Mesendoderm (in vitro differentiated cells): ENCODE data around the gene KIAA1328.

Experiments used
- DNase-seq: peaks from one replicate; pipeline ENCODE4 v3.0.0; 2013
- H2AK5ac ChIP-seq: 2 replicates; pipeline ENCODE4 v1.6.1; 2013; ENCODE audit warnings: low read length, inconsistent platforms
- H2BK120ac ChIP-seq: 2 replicates; pipeline ENCODE4 v1.6.1; 2013; ENCODE audit warnings: low read depth, mild to moderate bottlenecking, low read length, moderate library complexity, mixed read lengths
- H2BK15ac ChIP-seq: replicated peaks from 2 replicates; pipeline ENCODE4 v1.6.1; 2013; ENCODE audit warnings: low read depth, mild to moderate bottlenecking, moderate library complexity
- H2BK5ac ChIP-seq: 2 replicates; pipeline ENCODE4 v1.6.1; 2013; ENCODE audit warnings: low read length, inconsistent platforms
- H3K18ac ChIP-seq: 2 replicates; pipeline ENCODE4 v1.6.1; 2013; ENCODE audit warnings: mild to moderate bottlenecking, low read length, mixed read lengths
- H3K23ac ChIP-seq: one replicate; pipeline ENCODE4 v1.6.1; 2013; ENCODE audit warnings: low read length
- H3K27ac ChIP-seq: 2 replicates; pipeline ENCODE4 v1.5.1; 2013; ENCODE audit warnings: low read depth, mild to moderate bottlenecking, inconsistent platforms, low read length, moderate library complexity
- H3K27me3 ChIP-seq: 2 replicates; pipeline ENCODE4 v1.6.1; 2013; ENCODE audit warnings: low read length, control low read depth, mild to moderate bottlenecking, inconsistent platforms; ENCODE audit not compliant: insufficient read depth, poor library complexity
- H3K36me3 ChIP-seq: 2 replicates; pipeline ENCODE4 v1.6.1; 2013; ENCODE audit warnings: low read length, inconsistent platforms; ENCODE audit not compliant: control insufficient read depth, insufficient read depth
- H3K4ac ChIP-seq: one replicate; pipeline ENCODE4 v1.6.1; 2013; ENCODE audit warnings: low read depth, mild to moderate bottlenecking, low read length, moderate library complexity
- H3K4me1 ChIP-seq: 2 replicates; pipeline ENCODE4 v1.6.1; 2013; ENCODE audit warnings: low read depth, low read length, inconsistent platforms; ENCODE audit not compliant: control insufficient read depth
- H3K4me2 ChIP-seq: 2 replicates; pipeline ENCODE4 v1.6.1; 2013; ENCODE audit warnings: low read length
- H3K4me3 ChIP-seq: 2 replicates; pipeline ENCODE4 v1.5.1; 2013; ENCODE audit warnings: mild to moderate bottlenecking, low read length
- H3K56ac ChIP-seq: one replicate; pipeline ENCODE4 v1.6.1; 2013; ENCODE audit warnings: low read length
- H3K79me1 ChIP-seq: 2 replicates; pipeline ENCODE4 v1.6.1; 2013; ENCODE audit warnings: low read length, inconsistent platforms
- H3K79me2 ChIP-seq: 2 replicates; pipeline ENCODE4 v1.6.1; 2013; ENCODE audit warnings: mild to moderate bottlenecking, low read length; ENCODE audit not compliant: control insufficient read depth, insufficient read depth
- H3K9ac ChIP-seq: 2 replicates; pipeline ENCODE4 v1.6.1; 2013; ENCODE audit warnings: low read length, inconsistent platforms
- H4K5ac ChIP-seq: one replicate; pipeline ENCODE4 v1.6.1; 2013; ENCODE audit warnings: low read length
- H4K8ac ChIP-seq: one replicate; pipeline ENCODE4 v1.6.1; 2013; ENCODE audit warnings: low read depth, mild to moderate bottlenecking, control low read depth, low read length, moderate library complexity
- WGBS: extraction: QIAGEN DNeasy Blood & Tissue Kit; methylation state at CpG from one replicate; pipeline ENCODE4 v1.1.7; 2013; ENCODE audit warnings: low lambda C conversion rate, missing lambda C conversion rate; ENCODE audit not compliant: insufficient coverage; ENCODE audit errors: extremely low coverage; 5-methylcytosine and 5-hydroxymethylcytosine counted together

KIAA1328 gene

DNA sequence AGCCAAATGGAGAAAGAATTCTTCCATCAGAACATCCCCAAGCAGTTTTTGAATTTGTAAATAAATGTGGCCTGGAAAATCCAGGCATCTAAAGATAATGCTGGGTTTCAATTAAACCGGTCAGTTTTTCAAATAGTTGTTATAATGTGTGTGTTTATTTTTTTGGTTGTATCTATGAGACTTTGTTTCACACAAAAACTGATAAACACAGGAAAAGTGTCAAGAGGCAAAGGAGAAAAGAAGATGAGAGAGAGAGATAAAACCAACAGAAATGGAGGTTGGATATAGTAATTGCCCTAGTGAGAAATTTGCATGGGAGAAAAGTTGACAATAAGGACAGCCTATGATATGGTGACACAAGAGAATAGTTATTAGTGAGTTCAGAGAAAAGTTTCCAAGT is 68.3 kb downstream of the KIAA1328 start:
- Histone ChIP-seq H3K18ac (no peak overlapping the region), H2AK5ac (no peak overlapping the region), H4K8ac (no peak overlapping the region), H3K56ac (no peak overlapping the region), H3K4me3 (no peak overlapping the region), H3K27ac (no peak overlapping the region), H3K79me2 (no peaks in the 10 kb centered on the region), H3K27me3 (no peaks in the 10 kb centered on the region), H3K4ac (no peak overlapping the region), H3K36me3 (no peaks in the 10 kb centered on the region), H3K4me2 (no peak overlapping the region), H3K79me1 (no peaks in the 10 kb centered on the region), H2BK120ac (no peak overlapping the region), H3K4me1 (no peaks in the 10 kb centered on the region), H2BK15ac (no peak overlapping the region), H2BK5ac (no peak overlapping the region), H3K9ac (no peak overlapping the region), H3K23ac (no peak overlapping the region), H4K5ac (no peak overlapping the region)
- WGBS: no CpG with 5 or more reads among the region's 1 CpG
- no peak for DNase-seq

DNA sequence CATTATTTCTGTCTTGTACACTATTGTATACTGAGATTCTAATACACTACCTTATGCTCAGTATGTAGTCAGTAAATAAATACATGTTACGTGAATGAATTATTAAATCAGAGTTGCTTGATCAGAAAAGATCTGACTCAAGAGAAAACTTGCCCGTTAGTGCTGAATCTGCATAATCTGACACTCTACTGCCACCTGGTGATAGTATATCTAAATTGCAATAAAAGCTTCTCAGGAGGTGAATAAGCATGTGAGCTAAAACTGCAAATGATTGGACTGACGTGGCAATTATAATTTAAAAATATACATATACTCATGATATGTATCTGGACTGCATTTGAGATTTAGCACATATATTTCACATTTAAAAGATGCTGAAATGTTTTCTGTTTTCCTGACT is 70.4 kb downstream of the KIAA1328 start:
- Histone ChIP-seq H3K4me2 (no peak overlapping the region), H3K4me1 (no peaks in the 10 kb centered on the region), H2BK120ac (no peak overlapping the region), H4K5ac (no peak overlapping the region), H2AK5ac (no peak overlapping the region), H3K79me2 (no peaks in the 10 kb centered on the region), H3K23ac (no peak overlapping the region), H3K18ac (no peak overlapping the region), H3K4me3 (no peak overlapping the region), H3K36me3 (no peaks in the 10 kb centered on the region), H2BK5ac (no peak overlapping the region), H3K9ac (no peak overlapping the region), H3K27ac (no peak overlapping the region), H3K56ac (no peak overlapping the region), H4K8ac (no peak overlapping the region), H3K4ac (no peak overlapping the region), H3K79me1 (no peaks in the 10 kb centered on the region), H2BK15ac (no peak overlapping the region), H3K27me3 (no peaks in the 10 kb centered on the region)
- WGBS: no CpG with 5 or more reads among the region's 3 CpGs
- DNase-seq: peak; percentile 73

DNA sequence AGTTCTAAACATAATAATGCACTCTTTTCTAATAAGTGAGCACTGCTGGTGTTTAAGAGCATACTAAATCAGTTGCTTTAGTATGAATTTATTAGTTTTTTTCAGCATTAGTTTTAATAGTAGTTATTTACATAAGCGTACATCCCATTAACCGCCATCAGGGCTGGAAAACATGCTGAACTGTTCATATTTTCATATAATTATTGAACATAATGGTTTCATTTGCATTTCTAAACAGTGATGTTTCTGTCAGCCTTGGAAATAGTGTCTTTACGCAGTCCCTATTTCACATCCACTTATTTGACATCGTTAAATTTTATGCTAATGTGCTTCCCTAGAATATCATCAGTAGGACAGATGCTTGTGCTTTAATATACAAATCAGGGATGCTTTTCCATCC is 71.5 kb downstream of the KIAA1328 start:
- H3K9ac ChIP-seq: no peak overlapping the region
- no CpG with 5 or more reads among the region's 4 CpGs for WGBS
- no peak overlapping the region for H3K56ac ChIP-seq
- no peak overlapping the region for H2BK120ac ChIP-seq
- no peaks in the 10 kb centered on the region for H3K36me3 ChIP-seq
- no peak overlapping the region for H3K23ac ChIP-seq
- no peaks in the 10 kb centered on the region for H3K79me1 ChIP-seq
- no peak overlapping the region for H3K4ac ChIP-seq
- H3K4me1 ChIP-seq: no peaks in the 10 kb centered on the region
- H2AK5ac ChIP-seq: no peak overlapping the region
- H3K27me3 ChIP-seq: no peaks in the 10 kb centered on the region
- H3K4me3 ChIP-seq: no peak overlapping the region
- no peaks in the 10 kb centered on the region for H3K79me2 ChIP-seq
- H3K18ac ChIP-seq: no peak overlapping the region
- H3K4me2 ChIP-seq: no peak overlapping the region
- H3K27ac ChIP-seq: no peak overlapping the region
- no peak for DNase-seq
- no peak overlapping the region for H2BK15ac ChIP-seq
- H4K5ac ChIP-seq: no peak overlapping the region
- no peak overlapping the region for H2BK5ac ChIP-seq
- no peak overlapping the region for H4K8ac ChIP-seq

DNA sequence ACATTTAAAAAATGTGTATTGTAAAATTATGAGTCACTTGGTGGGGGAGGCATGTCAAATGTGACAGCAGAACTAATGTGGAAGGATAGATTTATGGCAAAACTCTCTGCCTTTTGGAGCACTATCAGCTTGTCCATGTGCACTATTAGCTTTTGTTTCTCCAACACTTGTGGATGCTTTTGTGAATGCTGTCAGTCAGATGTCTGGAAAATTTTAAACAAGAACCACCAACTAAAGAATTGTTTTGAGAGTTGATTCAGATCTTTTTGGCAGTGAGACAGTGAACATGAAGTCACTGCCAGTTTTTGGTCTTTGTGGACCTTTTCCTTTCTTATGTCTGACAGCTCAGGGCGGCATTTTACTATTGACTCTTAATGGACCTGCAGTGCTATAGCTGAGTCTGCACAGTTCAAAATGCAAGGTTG is 72.4 kb downstream of the KIAA1328 start:
- Histone ChIP-seq H3K4ac (no peak overlapping the region), H3K27ac (no peak overlapping the region), H4K5ac (no peak overlapping the region), H2BK5ac (no peak overlapping the region), H3K79me2 (no peaks in the 10 kb centered on the region), H3K27me3 (no peaks in the 10 kb centered on the region), H3K23ac (no peak overlapping the region), H3K79me1 (no peaks in the 10 kb centered on the region), H2BK15ac (no peak overlapping the region), H3K9ac (no peak overlapping the region), H3K36me3 (no peaks in the 10 kb centered on the region), H2AK5ac (no peak overlapping the region), H3K4me2 (no peak overlapping the region), H4K8ac (no peak overlapping the region), H3K18ac (no peak overlapping the region), H3K4me3 (no peak overlapping the region), H3K4me1 (no peaks in the 10 kb centered on the region), H3K56ac (no peak overlapping the region), H2BK120ac (no peak overlapping the region)
- no peak for DNase-seq
- WGBS: no CpG with 5 or more reads among the region's 1 CpG

DNA sequence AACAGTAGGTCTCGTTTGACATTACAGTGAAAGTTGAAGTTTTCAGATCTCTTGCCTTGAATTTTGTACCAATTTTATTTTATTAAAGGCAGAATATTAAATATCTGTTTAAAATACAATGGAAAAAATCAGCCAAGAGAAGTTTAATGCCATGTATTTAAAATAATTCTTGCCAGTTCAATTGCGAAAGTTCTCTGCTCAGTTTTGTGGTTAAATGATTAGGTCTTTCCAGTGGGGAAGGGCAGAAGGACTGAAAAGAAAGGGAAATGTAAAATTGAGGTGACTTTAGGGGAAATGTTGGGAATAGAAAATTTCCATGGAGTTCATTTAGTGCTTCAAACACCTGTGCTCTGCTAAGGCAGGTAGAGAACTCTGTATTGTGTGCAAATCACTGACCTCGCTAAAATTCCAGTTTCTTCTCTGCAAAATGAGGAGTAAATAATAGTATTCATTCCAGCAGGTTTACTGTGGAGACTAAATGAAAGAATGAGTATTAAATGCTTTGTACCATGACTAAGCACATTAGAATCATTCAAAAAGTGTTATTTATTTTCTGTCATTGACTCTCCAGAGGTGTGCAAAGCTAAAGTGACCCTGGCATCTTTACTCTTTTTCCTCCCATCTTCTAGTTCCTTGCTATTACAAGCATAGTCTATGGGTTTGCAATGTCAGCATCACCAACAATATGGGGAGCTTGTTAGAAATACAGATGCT is 74.4 kb downstream of the KIAA1328 start:
- no peak overlapping the region for H3K4me2 ChIP-seq
- no peak overlapping the region for H2AK5ac ChIP-seq
- no peaks in the 10 kb centered on the region for H3K79me2 ChIP-seq
- no peaks in the 10 kb centered on the region for H3K36me3 ChIP-seq
- no peak overlapping the region for H3K4me3 ChIP-seq
- H3K79me1 ChIP-seq: no peaks in the 10 kb centered on the region
- no peaks in the 10 kb centered on the region for H3K27me3 ChIP-seq
- H2BK120ac ChIP-seq: no peak overlapping the region
- H3K56ac ChIP-seq: no peak overlapping the region
- no peak overlapping the region for H2BK5ac ChIP-seq
- H3K4me1 ChIP-seq: no peaks in the 10 kb centered on the region
- H2BK15ac ChIP-seq: no peak overlapping the region
- H4K8ac ChIP-seq: no peak overlapping the region
- no peak overlapping the region for H3K18ac ChIP-seq
- no peak overlapping the region for H3K27ac ChIP-seq
- DNase-seq: no peak
- no peak overlapping the region for H3K23ac ChIP-seq
- no peak overlapping the region for H3K9ac ChIP-seq
- WGBS: no CpG with 5 or more reads among the region's 3 CpGs
- no peak overlapping the region for H4K5ac ChIP-seq
- H3K4ac ChIP-seq: no peak overlapping the region

DNA sequence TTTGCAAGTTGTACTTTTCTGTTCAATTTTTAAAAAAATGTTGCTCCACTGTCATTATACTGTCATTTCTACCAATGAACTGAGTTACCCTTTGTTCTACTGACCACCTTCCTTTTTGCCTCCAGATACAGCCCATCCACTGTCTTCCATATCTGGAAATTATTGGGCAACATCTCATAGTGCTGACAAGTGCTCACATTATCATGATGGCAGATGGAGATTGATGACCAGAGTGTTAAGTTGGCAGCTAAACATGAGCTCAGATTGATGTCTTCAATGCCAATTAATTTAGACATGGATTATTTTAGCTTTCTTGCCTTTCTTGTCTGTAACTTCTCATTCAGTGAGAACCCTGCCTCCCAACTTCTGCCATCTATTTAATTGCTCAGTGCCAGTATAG is 76.6 kb downstream of the KIAA1328 start:
- no peak overlapping the region for H3K4ac ChIP-seq

More for the DNA sequence above, 76.6 kb downstream of the KIAA1328 start:
- no peaks in the 10 kb centered on the region for H3K36me3 ChIP-seq
- no peaks in the 10 kb centered on the region for H3K79me2 ChIP-seq
- no peak overlapping the region for H3K9ac ChIP-seq
- H3K23ac ChIP-seq: no peak overlapping the region
- DNase-seq: no peak
- no peak overlapping the region for H3K4me2 ChIP-seq
- H3K79me1 ChIP-seq: no peaks in the 10 kb centered on the region
- no peak overlapping the region for H4K5ac ChIP-seq
- H3K18ac ChIP-seq: no peak overlapping the region
- no peaks in the 10 kb centered on the region for H3K27me3 ChIP-seq
- no peak overlapping the region for H2BK15ac ChIP-seq
- H4K8ac ChIP-seq: no peak overlapping the region
- H3K27ac ChIP-seq: no peak overlapping the region
- H3K4me3 ChIP-seq: no peak overlapping the region
- no peak overlapping the region for H2AK5ac ChIP-seq
- no peak overlapping the region for H2BK5ac ChIP-seq
- no peak overlapping the region for H3K56ac ChIP-seq
- H3K4me1 ChIP-seq: no peaks in the 10 kb centered on the region
- no peak overlapping the region for H2BK120ac ChIP-seq
